Subcutaneous adipose tissue (tissue), 4 donors: ENCODE measurements around the gene MCC. TPM values are rescaled to one million over a fixed set of nuclear protein-coding genes. Genes with fewer than 3 reads are reported as not detected.

Experiments used
- CTCF ChIP-seq: fragments of 450-650 bp; IDR thresholded peaks from one replicate; pipeline ENCODE4 v1.5.1; 2016; ENCODE audit warnings: low read depth, mild to moderate bottlenecking, control low read depth, antibody characterized with exemption, moderate library complexity
- total RNA-seq, 4 donors: library from RNA; depleted of rRNA; stranded (reverse); fragments of >200 nt; gene quantifications; one replicate each; pipeline ENCODE4 v1.1.0, GENCODE V29; 2016

The MCC gene
- total RNA-seq, 4 donors from 2014 or later = 15.0 to 57.3 (median 23.7) TPM

- no peak for TF ChIP-seq CTCF
Observed at GRCh38 chr5:113201715-113202114, 286.5 kb downstream of the MCC start.

- no peak for TF ChIP-seq CTCF
Observed at GRCh38 chr5:113199122-113199905, 288.9 kb downstream of the MCC start.

GRCh38 chr5:113197456-113198200 lies 290.6 kb downstream of the MCC start:
- TF ChIP-seq CTCF = no peak

DNA sequence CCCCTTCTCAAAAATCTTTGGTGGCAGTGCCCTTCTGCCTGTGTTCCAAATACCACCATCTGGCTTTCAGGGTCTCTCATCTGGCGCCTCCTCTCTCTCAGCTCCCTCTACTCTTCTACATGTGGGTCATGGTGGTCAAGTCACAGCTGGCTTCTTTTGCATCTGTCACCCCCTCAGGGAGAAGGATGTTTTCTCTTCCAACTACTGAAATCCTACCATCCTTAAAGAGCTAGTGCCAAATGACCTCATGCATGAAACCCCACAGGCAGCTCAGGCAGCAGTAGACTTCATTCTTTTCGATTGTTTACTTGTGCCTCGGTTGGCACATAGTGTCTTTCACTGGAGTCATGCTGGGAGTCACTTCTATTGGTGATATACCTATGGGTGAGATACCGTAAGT lies 292.5 kb downstream of the MCC start:
- no peak for TF ChIP-seq CTCF

DNA sequence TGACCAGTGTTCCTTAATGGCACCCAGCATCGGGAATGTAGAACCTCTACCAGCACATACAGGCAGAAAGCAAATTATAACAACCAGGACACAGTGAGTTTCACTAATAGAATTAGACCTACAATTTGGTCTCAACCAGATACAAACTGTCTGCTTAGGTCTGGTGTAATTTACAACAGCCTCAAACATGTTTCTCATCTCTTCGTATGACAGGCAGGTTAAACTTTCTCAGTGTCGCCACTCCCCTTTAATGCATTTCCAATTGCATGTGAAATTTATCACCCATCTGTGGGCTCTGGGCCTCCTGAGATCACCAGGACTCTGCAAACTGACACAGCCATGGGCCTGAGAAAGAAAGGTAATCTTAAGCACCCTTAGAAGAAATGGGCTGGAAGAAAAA lies 293.0 kb downstream of the MCC start:
- TF ChIP-seq CTCF = no peak

GRCh38 chr5:113194591-113194990 lies 293.7 kb downstream of the MCC start:
- TF ChIP-seq CTCF = no peak

- TF ChIP-seq CTCF = no peak
Observed at GRCh38 chr5:113194125-113194524, 294.1 kb downstream of the MCC start.
